WTC11 (cell line): ENCODE measurements around the gene SH2D3C.

Experiments used
- CTCF ChIP-seq: fragments of 200-600 bp; IDR thresholded peaks from 2 replicates; pipeline ENCODE4 v1.8.0; 2022; ENCODE audit warnings: antibody characterized with exemption
- ESRRA ChIP-seq: sonication (generic); formaldehyde crosslinking; IDR thresholded peaks from 2 replicates; pipeline ENCODE4 v1.8.1; 2022; ENCODE audit warnings: mild to moderate bottlenecking, missing genetic modification reagents, borderline replicate concordance
- FOXK1 ChIP-seq: sonication (generic); formaldehyde crosslinking; IDR thresholded peaks from 2 replicates; pipeline ENCODE4 v1.8.0; 2022; ENCODE audit warnings: mild to moderate bottlenecking, moderate library complexity, missing genetic modification reagents
- FOXP4 ChIP-seq: sonication (generic); formaldehyde crosslinking; IDR thresholded peaks from 2 replicates; pipeline ENCODE4 v1.8.0; 2022; ENCODE audit warnings: mild to moderate bottlenecking, missing genetic modification reagents
- GRHL2 ChIP-seq: fragments of 250-450 bp; sonication (Bioruptor Pico); IDR thresholded peaks from 2 replicates; pipeline ENCODE4 v1.8.0; 2022; ENCODE audit warnings: mild to moderate bottlenecking, moderate library complexity; ENCODE audit not compliant: insufficient replicate concordance, severe bottlenecking
- JAZF1 ChIP-seq: fragments of 250-450 bp; sonication (Bioruptor Pico); IDR thresholded peaks from 2 replicates; pipeline ENCODE4 v1.9.0; 2021; ENCODE audit warnings: moderate library complexity, mild to moderate bottlenecking, inconsistent platforms
- PRRX2 ChIP-seq: fragments of 250-450 bp; sonication (Bioruptor Pico); IDR thresholded peaks from 2 replicates; pipeline ENCODE4 v1.8.0; 2021; ENCODE audit warnings: mild to moderate bottlenecking
- SP1 ChIP-seq: sonication (generic); formaldehyde crosslinking; conservative IDR thresholded peaks from 2 replicates; pipeline ENCODE4 v1.8.1; 2022; ENCODE audit warnings: missing genetic modification reagents
- TCF7 ChIP-seq: sonication (generic); formaldehyde crosslinking; IDR thresholded peaks from 2 replicates; pipeline ENCODE4 v1.8.0; 2022; ENCODE audit warnings: mild to moderate bottlenecking, low read depth, missing genetic modification reagents, moderate library complexity
- TP53 ChIP-seq: sonication (generic); formaldehyde crosslinking; IDR thresholded peaks from 2 replicates; pipeline ENCODE4 v1.8.1; 2023; ENCODE audit warnings: mild to moderate bottlenecking, missing genetic modification reagents
- USF2 ChIP-seq: sonication (generic); formaldehyde crosslinking; IDR thresholded peaks from 2 replicates; pipeline ENCODE4 v1.8.1; 2023; ENCODE audit warnings: mild to moderate bottlenecking, missing genetic modification reagents, moderate library complexity
- TF ChIP-seq, protein P1 (sequence below): sonication (generic); formaldehyde crosslinking; IDR thresholded peaks from 2 replicates; pipeline ENCODE4 v1.8.1; 2022; ENCODE audit warnings: low read depth, mild to moderate bottlenecking, moderate library complexity, missing genetic modification reagents, borderline replicate concordance

- TF ChIP-seq PRRX2 = no peak
- no peak for TF ChIP-seq TCF7 (CRISPR knock-in tag)
- TF ChIP-seq CTCF = no peak
- TF ChIP-seq, protein P1, sequence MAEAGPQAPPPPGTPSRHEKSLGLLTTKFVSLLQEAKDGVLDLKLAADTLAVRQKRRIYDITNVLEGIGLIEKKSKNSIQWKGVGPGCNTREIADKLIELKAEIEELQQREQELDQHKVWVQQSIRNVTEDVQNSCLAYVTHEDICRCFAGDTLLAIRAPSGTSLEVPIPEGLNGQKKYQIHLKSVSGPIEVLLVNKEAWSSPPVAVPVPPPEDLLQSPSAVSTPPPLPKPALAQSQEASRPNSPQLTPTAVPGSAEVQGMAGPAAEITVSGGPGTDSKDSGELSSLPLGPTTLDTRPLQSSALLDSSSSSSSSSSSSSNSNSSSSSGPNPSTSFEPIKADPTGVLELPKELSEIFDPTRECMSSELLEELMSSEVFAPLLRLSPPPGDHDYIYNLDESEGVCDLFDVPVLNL (CRISPR knock-in tag) = no peak
- TF ChIP-seq FOXK1 = no peak
- TF ChIP-seq TP53 (CRISPR knock-in tag) = no peak
- no peak for TF ChIP-seq GRHL2
- TF ChIP-seq USF2 (CRISPR knock-in tag) = no peak
- TF ChIP-seq JAZF1 = no peak
- TF ChIP-seq ESRRA (CRISPR knock-in tag) = no peak
- no peak for TF ChIP-seq FOXP4 (CRISPR knock-in tag)
- no peak for TF ChIP-seq SP1 (CRISPR knock-in tag)
Measured at GRCh38 chr9:127796225-127796813, 17.9 kb upstream of the SH2D3C start.
